GM18517 (cell line): Measurements from ENCODE around the gene OXSR1.

Source experiments
- ATAC-seq: cut with Tn5 transposase; IDR thresholded peaks from one replicate; pipeline ENCODE4 v1.9.1; 2021; ENCODE audit warnings: mild to moderate bottlenecking, moderate library complexity; ENCODE audit not compliant: unreplicated experiment

OXSR1 gene

DNA sequence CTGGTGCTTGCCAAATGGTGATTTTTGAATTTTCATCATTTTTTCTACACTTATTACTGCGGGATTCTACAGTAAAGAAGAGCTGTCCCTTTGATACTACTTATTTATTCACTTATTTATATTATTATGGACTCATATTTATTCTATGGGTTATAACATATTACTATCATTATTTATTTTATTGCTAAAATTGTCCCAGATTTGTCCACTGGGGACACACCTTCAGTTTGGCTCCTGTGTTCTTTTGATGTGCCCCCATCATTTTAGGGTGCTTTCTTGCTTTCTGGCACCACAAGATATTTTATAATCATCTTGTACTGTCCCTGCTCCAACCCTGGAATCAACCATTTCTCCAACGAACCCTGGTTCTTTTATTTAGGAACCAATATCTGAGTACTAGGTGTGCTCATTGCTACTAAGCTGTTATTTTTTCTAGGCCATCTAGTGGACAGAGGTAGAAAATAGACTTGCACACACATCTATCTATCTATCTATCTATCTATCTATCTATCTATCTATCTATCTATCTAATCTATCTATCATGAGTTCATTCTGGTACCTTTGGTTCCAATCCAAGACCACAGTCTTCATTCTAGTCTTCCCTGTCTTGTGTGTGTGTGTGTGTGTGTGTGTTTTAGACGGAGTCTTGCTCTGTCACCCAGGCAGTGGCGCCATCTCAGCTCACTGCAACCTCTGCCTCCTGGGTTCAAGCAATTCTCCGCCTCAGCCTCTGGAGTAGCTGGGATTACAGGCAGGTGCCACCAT is 132.8 kb downstream of the OXSR1 start:
- ATAC-seq, result no peak
